HG03108 (cell line): ENCODE measurements around the gene TMEM106C.

Experiments used
- ATAC-seq: cut with Tn5 transposase; IDR thresholded peaks from one replicate; pipeline ENCODE4 v1.9.1; 2021; ENCODE audit warnings: moderate library complexity; ENCODE audit not compliant: unreplicated experiment

Gene TMEM106C

DNA sequence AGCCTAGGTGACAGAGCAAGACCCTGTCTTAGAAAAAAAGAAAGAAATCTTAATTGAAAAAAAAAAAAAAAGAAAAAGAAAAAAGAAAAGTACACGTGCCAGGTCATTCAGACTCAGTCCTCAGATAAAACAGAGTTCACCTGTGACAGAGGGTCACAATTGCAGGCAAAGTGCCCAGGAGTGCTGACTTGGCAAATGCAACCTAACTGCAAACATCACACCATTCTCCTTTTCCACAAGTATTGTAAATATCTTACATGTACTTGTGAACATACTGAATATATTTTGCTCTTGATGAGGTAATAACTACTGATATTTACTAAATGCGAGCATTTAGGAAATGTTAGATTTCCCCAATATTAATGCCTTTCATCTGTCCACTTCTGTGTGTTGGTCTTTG, 49.9 kb downstream of the TMEM106C start:
- no peak for ATAC-seq

DNA sequence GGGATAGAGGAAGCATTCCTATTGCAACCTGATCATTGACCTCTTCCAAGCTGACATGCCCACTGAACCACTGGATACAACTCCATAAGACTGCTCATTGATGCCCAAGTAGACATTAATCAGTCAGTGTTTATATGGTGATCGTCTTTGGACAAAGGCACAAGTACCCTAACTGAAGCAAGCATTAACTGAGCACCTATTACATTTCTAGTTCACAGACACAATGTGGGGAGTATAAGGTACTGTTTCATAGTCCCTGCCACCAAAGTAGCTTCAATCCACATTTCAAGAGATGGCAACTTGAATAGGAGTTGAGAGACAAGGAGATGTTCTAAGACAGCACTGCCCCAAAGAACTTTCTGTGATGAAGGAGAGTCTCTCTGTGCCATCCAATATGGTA, 51.7 kb downstream of the TMEM106C start:
- ATAC-seq: no peak

DNA sequence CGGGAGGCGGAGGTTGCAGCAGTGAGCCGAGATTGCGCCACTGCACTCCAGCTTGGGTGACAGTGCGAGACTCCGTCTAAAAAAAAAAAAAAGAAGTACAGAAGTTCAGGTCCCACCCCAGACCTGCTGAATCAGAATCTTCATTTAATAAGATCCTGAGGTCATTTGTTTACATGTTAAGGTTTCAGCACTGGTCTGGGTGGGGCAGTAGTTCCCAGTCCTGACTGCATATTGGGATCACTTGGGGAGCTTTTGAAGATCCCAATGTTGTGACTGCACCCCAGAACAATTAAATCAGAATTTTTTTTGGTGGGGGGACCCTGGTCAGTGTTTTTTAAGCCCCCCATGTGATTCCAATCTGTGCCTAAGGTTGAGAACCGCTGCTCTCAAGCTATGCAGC, 52.6 kb downstream of the TMEM106C start:
- ATAC-seq: no peak

DNA sequence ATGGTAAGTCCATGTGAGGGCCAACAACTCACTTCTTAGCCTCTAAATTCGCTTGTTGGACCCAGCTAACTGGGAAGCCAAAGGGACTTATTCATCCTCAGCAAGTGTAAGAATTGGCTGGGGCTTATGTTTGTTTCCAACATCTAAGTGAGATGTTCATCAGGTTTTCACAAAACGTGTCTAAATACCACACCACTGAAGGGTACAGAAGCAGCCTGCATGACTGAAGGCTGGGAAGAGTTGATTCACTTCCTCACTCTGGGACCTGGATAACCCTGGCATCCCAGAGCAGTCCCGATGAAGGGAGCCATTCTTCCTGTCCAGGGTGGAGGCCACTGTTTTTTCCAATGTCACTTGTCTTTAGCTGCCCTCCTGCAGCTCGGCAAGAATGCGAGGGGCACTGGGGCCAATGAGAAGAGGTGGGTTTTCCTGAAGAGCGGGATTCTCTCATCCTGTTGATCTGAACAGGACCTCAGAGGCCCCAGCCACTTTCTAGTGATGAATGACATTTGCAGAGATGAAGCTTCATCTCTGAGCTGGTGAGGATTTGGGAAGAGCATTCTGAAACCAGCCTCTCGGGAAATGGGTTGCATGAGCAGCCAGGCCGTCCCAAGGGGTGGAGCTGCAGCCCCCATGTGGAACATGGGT, 53.1 kb downstream of the TMEM106C start:
- no peak for ATAC-seq

DNA sequence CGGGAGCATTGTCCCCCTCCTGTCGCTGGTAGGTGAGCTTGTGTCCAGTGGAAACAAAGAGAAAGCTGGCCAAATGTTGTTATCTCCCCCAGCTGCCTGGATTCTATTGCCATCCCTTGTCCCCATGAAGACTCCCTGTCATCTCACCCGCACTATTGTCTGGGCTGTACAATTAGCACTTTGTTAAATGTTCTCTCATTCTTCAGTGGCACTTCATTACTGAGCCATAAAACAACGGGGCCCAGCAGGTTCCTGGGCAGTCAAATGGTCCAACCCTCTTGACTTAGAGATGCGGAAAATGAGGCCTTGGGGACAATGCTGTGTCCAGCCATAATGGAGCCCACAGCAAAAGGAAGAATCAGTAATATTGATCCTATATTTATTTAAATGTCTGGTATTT, 54.1 kb downstream of the TMEM106C start:
- ATAC-seq: no peak

DNA sequence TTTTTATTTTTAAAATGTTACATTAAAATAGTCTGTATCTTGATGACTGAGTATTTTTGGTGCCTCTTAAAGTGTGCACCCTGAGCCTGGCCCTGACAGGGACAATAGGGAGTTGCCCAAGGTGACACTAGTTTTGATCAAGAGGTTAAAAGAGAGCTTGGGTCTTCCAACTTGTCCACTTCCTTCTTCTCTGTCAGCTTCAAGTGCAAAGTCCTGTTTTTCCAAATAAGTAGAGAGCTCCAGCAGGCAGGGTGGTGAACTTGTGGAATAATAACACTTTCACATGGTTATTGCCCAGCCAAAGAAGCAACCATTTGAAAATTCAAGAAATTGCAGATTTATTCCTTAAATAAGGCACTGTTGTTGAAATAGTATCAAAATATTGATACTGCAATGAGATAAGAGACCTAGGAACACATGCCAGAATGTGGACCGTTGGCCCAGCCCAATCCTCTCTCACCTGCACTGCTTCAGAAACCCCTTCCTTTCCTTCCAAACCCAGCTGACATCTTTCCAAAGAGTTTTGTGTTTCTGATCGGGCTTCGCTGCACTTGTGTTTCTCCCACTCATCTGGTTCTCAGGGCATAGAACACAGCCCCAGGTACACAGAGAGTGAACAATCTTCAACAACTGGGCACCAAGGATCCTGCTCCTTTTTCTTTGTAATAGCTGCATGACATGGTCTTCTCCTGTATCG, 54.7 kb downstream of the TMEM106C start:
- ATAC-seq: no peak
